Glutamatergic neuron (in vitro differentiated cells): ENCODE results near the gene GALNT17. TPM values are rescaled to one million over a fixed set of nuclear protein-coding genes. Genes with fewer than 3 reads are reported as not detected.

ENCODE experiments used
- DNase-seq: peaks from one replicate; pipeline ENCODE4 v3.0.0; 2022
- H3K27ac Mint-ChIP-seq: one replicate; pipeline ENCODE4 v1.8.0; 2020; ENCODE audit warnings: mild to moderate bottlenecking, mixed read lengths, inconsistent platforms; ENCODE audit not compliant: unreplicated experiment
- H3K27me3 Mint-ChIP-seq: one replicate; pipeline ENCODE4 v1.8.0; 2020; ENCODE audit warnings: mild to moderate bottlenecking, moderate library complexity, mixed read lengths, inconsistent platforms; ENCODE audit not compliant: unreplicated experiment
- H3K36me3 Mint-ChIP-seq: one replicate; pipeline ENCODE4 v1.8.0; 2020; ENCODE audit warnings: mild to moderate bottlenecking, mixed read lengths, inconsistent platforms; ENCODE audit not compliant: unreplicated experiment
- H3K4me1 Mint-ChIP-seq: one replicate; pipeline ENCODE4 v1.8.0; 2020; ENCODE audit warnings: mild to moderate bottlenecking, low read depth, mixed read lengths, inconsistent platforms; ENCODE audit not compliant: unreplicated experiment
- H3K4me3 Mint-ChIP-seq: one replicate; pipeline ENCODE4 v1.8.0; 2020; ENCODE audit warnings: mild to moderate bottlenecking, mixed read lengths, inconsistent platforms; ENCODE audit not compliant: unreplicated experiment
- H3K9me3 Mint-ChIP-seq: one replicate; pipeline ENCODE4 v1.8.0; 2020; ENCODE audit warnings: mild to moderate bottlenecking, moderate library complexity, mixed read lengths, inconsistent platforms; ENCODE audit not compliant: unreplicated experiment
- total RNA-seq: library from RNA; stranded (reverse); fragmentation: NEBNext Ultra II Directional; extraction: Animal tissue kit (Norgen Biotek cat#: 25700); gene quantifications from one replicate; pipeline ENCODE4 v1.2.1, GENCODE V29; 2021; ENCODE audit not compliant: unreplicated experiment
- TF ChIP-seq, protein P1 (sequence below): fragments of 200-600 bp; sonication (generic); IDR thresholded peaks from one replicate; pipeline ENCODE4 v1.5.0; 2021; ENCODE audit not compliant: partially characterized antibody, unreplicated experiment

The GALNT17 gene
- total RNA-seq, 1 donor from 2014 or later, result 42.0 TPM

DNA sequence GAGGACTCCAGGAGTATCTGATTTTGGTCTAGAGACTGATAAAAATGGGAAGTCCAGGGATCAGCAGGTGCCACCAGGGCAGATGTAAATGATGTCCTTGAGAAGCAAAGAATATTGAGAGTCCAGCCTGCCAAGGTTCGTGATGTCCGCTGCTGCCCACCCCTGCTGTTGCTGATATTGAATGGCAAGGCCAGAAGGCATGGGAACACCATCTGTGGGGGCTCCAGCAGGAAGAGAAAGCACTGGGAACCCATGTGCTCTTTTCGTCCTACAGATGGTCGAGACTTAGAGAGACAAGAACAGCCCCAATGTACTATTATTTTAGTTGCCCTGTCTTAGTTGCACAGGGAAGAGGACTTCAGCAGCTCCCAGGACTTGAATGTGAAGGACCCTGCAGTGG, 363.9 kb downstream of the GALNT17 start:
- H3K27me3 Mint-ChIP-seq, result peaks cover 8% of the 10 kb centered on the region
- peak overlapping the region; percentile 94 for H3K27ac Mint-ChIP-seq
- no peak overlapping the region for H3K4me3 Mint-ChIP-seq
- no peaks in the 10 kb centered on the region for H3K36me3 Mint-ChIP-seq
- TF ChIP-seq, protein P1, sequence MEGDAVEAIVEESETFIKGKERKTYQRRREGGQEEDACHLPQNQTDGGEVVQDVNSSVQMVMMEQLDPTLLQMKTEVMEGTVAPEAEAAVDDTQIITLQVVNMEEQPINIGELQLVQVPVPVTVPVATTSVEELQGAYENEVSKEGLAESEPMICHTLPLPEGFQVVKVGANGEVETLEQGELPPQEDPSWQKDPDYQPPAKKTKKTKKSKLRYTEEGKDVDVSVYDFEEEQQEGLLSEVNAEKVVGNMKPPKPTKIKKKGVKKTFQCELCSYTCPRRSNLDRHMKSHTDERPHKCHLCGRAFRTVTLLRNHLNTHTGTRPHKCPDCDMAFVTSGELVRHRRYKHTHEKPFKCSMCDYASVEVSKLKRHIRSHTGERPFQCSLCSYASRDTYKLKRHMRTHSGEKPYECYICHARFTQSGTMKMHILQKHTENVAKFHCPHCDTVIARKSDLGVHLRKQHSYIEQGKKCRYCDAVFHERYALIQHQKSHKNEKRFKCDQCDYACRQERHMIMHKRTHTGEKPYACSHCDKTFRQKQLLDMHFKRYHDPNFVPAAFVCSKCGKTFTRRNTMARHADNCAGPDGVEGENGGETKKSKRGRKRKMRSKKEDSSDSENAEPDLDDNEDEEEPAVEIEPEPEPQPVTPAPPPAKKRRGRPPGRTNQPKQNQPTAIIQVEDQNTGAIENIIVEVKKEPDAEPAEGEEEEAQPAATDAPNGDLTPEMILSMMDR, result no peak
- peaks cover 24% of the 10 kb centered on the region for H3K4me1 Mint-ChIP-seq
- no peak for DNase-seq
- peaks cover 12% of the 10 kb centered on the region for H3K9me3 Mint-ChIP-seq

DNA sequence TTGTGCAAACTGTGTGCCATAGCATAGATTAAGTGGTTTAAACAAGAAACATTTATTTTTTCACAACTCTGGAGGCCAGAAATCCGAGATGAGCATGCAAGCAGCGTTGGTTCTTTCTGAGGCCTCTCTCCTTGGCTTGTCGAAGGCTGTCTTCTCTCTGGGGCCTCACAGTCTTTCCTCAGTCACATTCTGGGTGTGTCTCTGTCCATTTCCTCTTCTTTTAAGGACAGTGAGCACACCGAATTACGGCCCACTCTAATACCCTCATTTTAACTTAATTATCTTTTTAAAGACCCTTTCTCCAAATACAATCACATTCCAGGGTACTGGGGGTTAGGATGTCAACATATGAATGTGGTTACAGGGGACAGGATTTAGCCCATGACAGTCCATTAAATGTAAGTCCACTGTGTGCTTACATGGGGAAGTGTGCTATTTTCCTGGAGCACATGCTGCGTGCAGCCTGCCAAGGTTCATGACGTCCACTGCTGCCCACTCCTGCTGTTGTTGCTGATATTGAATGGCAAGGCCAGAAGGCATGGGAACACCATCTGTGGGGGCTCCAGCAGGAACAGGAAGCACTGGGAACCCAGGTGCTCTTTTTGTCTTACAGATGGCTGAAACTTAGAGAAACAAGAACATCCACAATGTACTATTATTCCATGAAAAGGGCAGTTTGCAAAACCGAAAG, 365.5 kb downstream of the GALNT17 start:
- Mint-ChIP-seq H3K4me1 (peaks cover 24% of the 10 kb centered on the region), H3K27me3 (peaks cover 8% of the 10 kb centered on the region), H3K36me3 (peaks cover 7% of the 10 kb centered on the region), H3K4me3 (no peak overlapping the region), H3K9me3 (peaks cover 12% of the 10 kb centered on the region), H3K27ac (peak overlapping the region; percentile 92)
- TF ChIP-seq, protein P1, result no peak
- peak; percentile 50 for DNase-seq

DNA sequence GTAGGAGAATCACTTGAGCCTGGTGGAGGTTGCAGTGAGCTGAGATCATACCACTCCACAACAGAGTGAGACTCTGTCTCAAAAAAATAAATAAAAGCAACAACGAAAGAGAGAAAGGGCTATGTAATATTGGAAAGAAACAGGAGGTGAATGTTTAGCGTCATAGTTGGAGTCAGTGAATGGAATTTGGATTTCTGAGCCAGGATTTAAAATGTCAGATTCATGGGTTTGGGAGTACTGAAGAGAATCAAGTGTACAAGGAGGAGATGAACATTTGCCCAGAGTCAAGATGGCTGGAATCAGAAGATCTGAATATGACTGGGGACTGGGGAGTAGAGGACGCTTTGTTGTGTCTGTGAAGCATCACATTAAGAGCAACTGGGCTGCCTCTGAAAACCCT, 366.4 kb downstream of the GALNT17 start:
- H3K27ac Mint-ChIP-seq, result peak overlapping the region; percentile 92

DNA sequence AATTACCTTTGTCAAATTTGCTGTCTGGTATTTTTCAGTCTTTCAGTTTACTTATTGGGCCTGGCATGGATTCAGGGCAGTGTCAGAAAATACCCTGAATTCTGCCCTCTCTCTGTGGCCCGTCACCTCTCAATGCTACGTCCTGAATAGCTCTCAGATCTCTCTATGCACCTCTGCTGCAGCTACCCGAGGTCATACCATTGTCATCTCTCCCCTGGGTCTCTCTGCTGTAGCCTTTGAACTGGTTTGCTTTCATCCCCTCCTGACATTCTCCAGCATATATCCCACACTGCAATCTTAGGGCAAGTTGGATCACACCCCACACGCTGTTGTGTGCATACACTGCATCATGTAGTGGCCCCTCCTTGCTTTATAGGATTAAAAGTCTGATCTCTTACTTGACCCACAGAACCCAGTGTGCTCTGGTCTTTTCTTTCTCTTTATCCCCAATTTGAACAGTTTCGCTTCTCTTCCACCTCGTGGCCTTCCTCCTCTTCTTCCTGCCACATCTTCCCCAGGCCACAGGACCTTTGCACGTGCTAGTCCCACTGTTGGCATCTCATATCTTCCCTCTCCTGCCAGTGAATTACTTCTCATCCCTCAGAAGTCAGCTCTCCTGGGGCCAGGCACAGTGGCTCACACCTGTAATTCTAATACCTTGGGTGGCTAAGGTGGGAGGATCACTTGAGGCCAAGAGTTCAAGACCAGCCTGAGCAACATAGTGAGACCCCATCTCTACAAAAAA, 372.9 kb downstream of the GALNT17 start:
- H3K36me3 Mint-ChIP-seq, result peaks cover 7% of the 10 kb centered on the region
- H3K27ac Mint-ChIP-seq, result no peak overlapping the region
- peaks cover 2% of the 10 kb centered on the region for H3K9me3 Mint-ChIP-seq
- H3K27me3 Mint-ChIP-seq, result no peaks in the 10 kb centered on the region
- no peak for DNase-seq
- TF ChIP-seq, protein P1, result no peak
- H3K4me3 Mint-ChIP-seq, result no peak overlapping the region
- peaks cover 18% of the 10 kb centered on the region for H3K4me1 Mint-ChIP-seq

More for the DNA sequence above, 366.4 kb downstream of the GALNT17 start:
- peaks cover 12% of the 10 kb centered on the region for H3K9me3 Mint-ChIP-seq
- H3K4me3 Mint-ChIP-seq, result no peak overlapping the region
- no peak for DNase-seq
- H3K36me3 Mint-ChIP-seq, result peaks cover 7% of the 10 kb centered on the region
- H3K4me1 Mint-ChIP-seq, result peaks cover 24% of the 10 kb centered on the region
- TF ChIP-seq, protein P1, result no peak
- peaks cover 8% of the 10 kb centered on the region for H3K27me3 Mint-ChIP-seq

DNA sequence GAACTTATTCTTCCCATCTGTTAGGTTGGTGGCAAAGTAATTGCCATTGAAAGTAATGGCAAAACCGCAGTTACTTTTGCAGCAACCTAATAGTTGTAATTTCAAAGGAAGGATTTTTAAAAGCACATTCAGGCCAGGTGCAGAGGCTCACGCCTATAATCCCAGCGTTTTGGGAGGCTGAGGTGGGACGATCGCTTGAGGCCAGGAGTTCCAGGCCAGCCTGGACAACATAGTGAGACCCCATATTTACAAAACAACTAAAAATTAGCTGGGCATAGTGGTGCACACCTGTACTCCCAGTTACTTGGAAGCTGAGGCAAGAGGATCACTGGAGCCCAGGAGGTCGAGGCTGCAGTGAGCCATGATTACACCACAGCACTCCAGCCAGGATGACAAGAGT, 374.9 kb downstream of the GALNT17 start:
- Mint-ChIP-seq H3K4me1 (peaks cover 18% of the 10 kb centered on the region), H3K4me3 (no peak overlapping the region), H3K9me3 (peaks cover 2% of the 10 kb centered on the region), H3K27ac (no peak overlapping the region), H3K27me3 (no peaks in the 10 kb centered on the region), H3K36me3 (peaks cover 4% of the 10 kb centered on the region)
- DNase-seq, result no peak
- TF ChIP-seq, protein P1, result no peak
